MCF 10A (cell line): ENCODE measurements around the gene RABAC1. TPM values are rescaled to one million over a fixed set of nuclear protein-coding genes. Genes with fewer than 3 reads are reported as not detected.

Experiments
- Bru-seq: library from RNA; stranded (reverse); fragments of 400-500 nt; gene quantifications from one replicate; lab custom pipeline; 2021; lab: Mats Ljungman, UMichigan
- BruChase-seq, 2 experiments: library from RNA; stranded (reverse); fragments of 400-500 nt; gene quantifications; one replicate each; lab custom pipeline; 2021; lab: Mats Ljungman, UMichigan
- BruUV-seq: library from RNA; stranded (reverse); fragments of 400-500 nt; replicated peaks from 2 replicates; lab custom pipeline; 2021; lab: Mats Ljungman, UMichigan
- CTCF ChIA-PET: fragments of 300-600 bp; sonication (Branson Sonifier 250); formaldehyde crosslinking; extraction: SDS; loops from one replicate; lab custom pipeline; 2021; ENCODE audit warnings: antibody characterized with exemption, inconsistent platforms; lab: Yijun Ruan, JAX
- POLR2A ChIA-PET: fragments of 300-600, 350-650 bp; sonication (Branson Sonifier 250); formaldehyde crosslinking; extraction: SDS; loops from one replicate; lab custom pipeline; 2020; ENCODE audit warnings: antibody characterized with exemption, inconsistent platforms; lab: Yijun Ruan, JAX
- DNase-seq: peaks from one replicate; pipeline ENCODE4 v3.0.0-alpha.2; 2018; ENCODE audit not compliant: unreplicated experiment
- H3K27ac Mint-ChIP-seq: one replicate; pipeline ENCODE4 v1.8.0; 2022; ENCODE audit warnings: mild to moderate bottlenecking, low read depth, mixed read lengths; ENCODE audit not compliant: unreplicated experiment
- H3K27me3 Mint-ChIP-seq: one replicate; pipeline ENCODE4 v1.8.0; 2022; ENCODE audit warnings: mixed read lengths; ENCODE audit not compliant: insufficient read depth, unreplicated experiment
- H3K36me3 Mint-ChIP-seq: one replicate; pipeline ENCODE4 v1.8.0; 2022; ENCODE audit warnings: mild to moderate bottlenecking, moderate library complexity, mixed read lengths; ENCODE audit not compliant: insufficient read depth, unreplicated experiment
- H3K4me1 Mint-ChIP-seq: one replicate; pipeline ENCODE4 v1.8.0; 2022; ENCODE audit warnings: mixed read lengths; ENCODE audit not compliant: insufficient read depth, unreplicated experiment
- H3K4me3 Mint-ChIP-seq: one replicate; pipeline ENCODE4 v1.8.0; 2022; ENCODE audit warnings: mild to moderate bottlenecking, moderate library complexity, mixed read lengths; ENCODE audit not compliant: unreplicated experiment
- H3K9me3 Mint-ChIP-seq: one replicate; pipeline ENCODE4 v1.8.0; 2022; ENCODE audit warnings: mixed read lengths; ENCODE audit not compliant: unreplicated experiment
- intact Hi-C: fragments of 100-400 bp; cut with micrococcal nuclease; formaldehyde crosslinking; loops from 2 replicates; pipeline ENCODE4 v1.14.1; 2022
- long read RNA-seq: library from polyadenylated mRNA; stranded (forward); transcript quantifications from one replicate; pipeline ENCODE4 v2.0.0, GENCODE V29; 2022
- total RNA-seq: library from RNA; stranded (reverse); gene quantifications from 2 replicates; pipeline ENCODE4 v1.2.3, GENCODE V29; 2022
- TF ChIP-seq, protein P1 (sequence below): fragments of 200-600 bp; IDR thresholded peaks from one replicate; pipeline ENCODE4 v1.8.0; 2022; ENCODE audit warnings: antibody characterized with exemption, mild to moderate bottlenecking; ENCODE audit not compliant: unreplicated experiment

Gene RABAC1, protein sequence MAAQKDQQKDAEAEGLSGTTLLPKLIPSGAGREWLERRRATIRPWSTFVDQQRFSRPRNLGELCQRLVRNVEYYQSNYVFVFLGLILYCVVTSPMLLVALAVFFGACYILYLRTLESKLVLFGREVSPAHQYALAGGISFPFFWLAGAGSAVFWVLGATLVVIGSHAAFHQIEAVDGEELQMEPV
- total RNA-seq = 75.4 and 104 TPM in 2 replicates
- Bru-seq, nascent RNA = percentile 80 among the genes with signal in this experiment
- BruChase-seq, experiment 1, labeled RNA remaining after a 6-hour chase = percentile 91 among the genes with signal in this experiment
- BruChase-seq, experiment 2, labeled RNA remaining after a 2-hour chase = percentile 79 among the genes with signal in this experiment
- long read RNA-seq, transcript RABAC1-201 (5 exons, 821 nt) = major isoform, 90 of 109 reads
- long read RNA-seq, partial matches to known transcripts = 4 of 109 reads
- long read RNA-seq, other reads (novel, unspliced or antisense) = 13 of 109 reads

DNA sequence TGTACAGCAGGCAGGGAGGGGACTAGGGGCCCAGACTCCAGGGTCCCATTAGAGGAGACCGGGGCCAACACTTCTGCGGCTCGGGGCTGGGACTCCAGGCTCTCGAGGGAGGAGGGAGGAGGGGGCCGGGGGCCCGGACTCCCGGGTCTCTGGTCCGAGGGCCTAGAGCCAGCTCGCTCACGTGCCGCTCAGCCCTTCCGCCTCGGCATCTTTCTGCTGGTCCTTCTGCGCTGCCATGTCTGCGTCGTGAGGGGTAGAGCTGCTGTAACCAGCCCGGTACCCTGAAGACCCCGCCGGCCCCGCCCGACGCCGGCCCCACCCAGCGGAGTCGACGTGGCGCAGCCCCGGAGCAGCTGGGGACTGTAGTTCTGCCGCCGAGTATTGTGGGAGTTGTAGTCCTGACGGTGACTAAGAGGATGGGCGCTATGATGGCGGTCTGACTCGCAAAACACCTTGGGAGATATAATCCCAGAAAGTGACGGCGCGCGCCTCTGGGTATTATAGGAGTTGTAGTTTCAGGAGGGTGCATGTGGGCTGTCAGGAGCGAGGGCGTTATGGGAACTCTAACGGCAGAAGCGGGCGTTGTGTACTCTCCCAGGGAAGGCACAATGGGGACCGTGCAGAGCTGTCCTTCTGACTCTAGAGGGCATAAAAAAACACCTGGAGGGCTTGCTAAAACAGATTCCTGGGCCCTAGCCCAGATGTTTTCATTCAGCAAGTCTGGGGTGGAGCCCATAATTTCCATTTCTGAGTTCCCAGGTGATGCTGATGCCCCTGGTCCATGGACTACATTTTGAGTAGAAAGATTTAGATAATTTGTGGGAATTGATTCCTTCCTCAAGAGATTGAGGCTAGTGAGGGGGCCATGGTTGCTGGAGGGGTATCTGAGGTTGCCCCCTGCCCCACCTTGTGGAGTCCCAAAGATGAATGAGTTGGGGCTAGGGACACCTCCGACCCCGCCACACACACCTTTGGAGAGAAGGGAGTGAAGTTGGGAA lies at the start of gene RABAC1:
RABAC1 (minus strand) TSS at position 266 of the 998 bp plus-strand sequence; CDS start at position 237, 29 bp downstream.
- ChIA-PET CTCF (interaction anchor here (0.6 to 1.9 kb wide), 9 partner anchors 9 to 258 kb away, joined by 3 to 5 read pairs (median 4); no protein-coding TSS in a partner anchor), POLR2A (interaction anchor here (0.7 to 2.9 kb wide), 11 partner anchors 72 to 284 kb away, joined by 3 to 41 read pairs (median 3); partner anchors contain the start of genes RPS19 and ZNF574)
- BruUV-seq = no TSS peak
- Mint-ChIP-seq H3K4me1 (peaks cover 19% of the 10 kb centered on the region), H3K4me3 (peak within 1 kb of the TSS; percentile 74), H3K36me3 (peaks cover 14% of the 10 kb centered on the region), H3K27me3 (no peaks in the 10 kb centered on the region), H3K27ac (peak within 1 kb of the TSS; percentile 78), H3K9me3 (no peaks in the 10 kb centered on the region)
- DNase-seq = peak; percentile 89
- intact Hi-C loops = loop anchor here (2.0 kb wide), 2 partner anchors 73 to 75 kb away; no protein-coding TSS in a partner anchor
- TF ChIP-seq, protein P1, sequence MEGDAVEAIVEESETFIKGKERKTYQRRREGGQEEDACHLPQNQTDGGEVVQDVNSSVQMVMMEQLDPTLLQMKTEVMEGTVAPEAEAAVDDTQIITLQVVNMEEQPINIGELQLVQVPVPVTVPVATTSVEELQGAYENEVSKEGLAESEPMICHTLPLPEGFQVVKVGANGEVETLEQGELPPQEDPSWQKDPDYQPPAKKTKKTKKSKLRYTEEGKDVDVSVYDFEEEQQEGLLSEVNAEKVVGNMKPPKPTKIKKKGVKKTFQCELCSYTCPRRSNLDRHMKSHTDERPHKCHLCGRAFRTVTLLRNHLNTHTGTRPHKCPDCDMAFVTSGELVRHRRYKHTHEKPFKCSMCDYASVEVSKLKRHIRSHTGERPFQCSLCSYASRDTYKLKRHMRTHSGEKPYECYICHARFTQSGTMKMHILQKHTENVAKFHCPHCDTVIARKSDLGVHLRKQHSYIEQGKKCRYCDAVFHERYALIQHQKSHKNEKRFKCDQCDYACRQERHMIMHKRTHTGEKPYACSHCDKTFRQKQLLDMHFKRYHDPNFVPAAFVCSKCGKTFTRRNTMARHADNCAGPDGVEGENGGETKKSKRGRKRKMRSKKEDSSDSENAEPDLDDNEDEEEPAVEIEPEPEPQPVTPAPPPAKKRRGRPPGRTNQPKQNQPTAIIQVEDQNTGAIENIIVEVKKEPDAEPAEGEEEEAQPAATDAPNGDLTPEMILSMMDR = peak; percentile 19

DNA sequence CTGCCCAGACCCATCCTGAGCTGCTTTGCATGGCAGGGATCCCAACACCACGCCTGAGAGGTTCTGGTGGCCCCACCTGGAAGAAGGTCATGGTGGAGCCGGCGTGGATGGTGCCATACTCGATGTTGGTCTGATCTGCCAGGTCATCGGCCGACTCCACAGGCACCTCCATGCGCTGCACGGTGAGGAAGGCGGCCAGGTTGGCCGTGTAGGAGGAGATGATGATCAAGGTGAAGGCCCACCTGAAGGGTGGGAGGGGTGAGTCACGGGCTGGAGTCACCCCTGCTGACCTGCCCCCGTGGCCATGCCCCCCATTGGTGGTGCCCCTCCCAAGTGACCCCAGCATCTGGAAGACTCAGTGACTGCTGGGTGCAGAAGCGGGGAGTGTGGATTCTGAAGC lies 47.4 kb upstream of the RABAC1 start:
- Mint-ChIP-seq H3K27me3 (peaks cover 32% of the 10 kb centered on the region), H3K27ac (no peak overlapping the region), H3K36me3 (peaks cover 4% of the 10 kb centered on the region), H3K4me3 (no peak overlapping the region), H3K4me1 (peaks cover 15% of the 10 kb centered on the region), H3K9me3 (no peaks in the 10 kb centered on the region)
- TF ChIP-seq, protein P1 = no peak
- no TSS peak for BruUV-seq
- CTCF ChIA-PET = interaction anchor here (1.4 kb wide), 1 partner anchor 24 kb away, joined by 3 read pairs; no protein-coding TSS in a partner anchor
- POLR2A ChIA-PET = no interaction called here
- DNase-seq = no peak
- intact Hi-C loops = no loop called here

DNA sequence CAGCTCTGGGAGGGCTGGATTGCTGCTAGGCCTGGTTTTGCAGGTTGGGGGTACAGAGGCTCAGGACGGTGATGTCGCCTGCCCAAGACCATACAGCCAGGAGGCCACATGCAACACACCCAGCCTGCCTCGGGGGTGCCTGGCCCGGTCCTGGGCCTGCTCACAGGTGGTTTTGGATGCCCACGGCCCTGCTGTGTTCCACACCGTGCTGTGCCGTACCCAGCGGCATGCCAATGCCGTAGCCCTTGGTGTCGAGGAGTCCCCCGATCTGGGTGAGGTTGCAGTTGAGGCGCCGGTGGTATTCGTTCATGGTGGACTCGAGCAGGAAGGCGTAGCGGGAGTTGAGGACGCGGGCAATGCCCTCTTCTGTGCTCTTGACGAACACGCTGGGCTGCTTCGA lies 46.4 kb upstream of the RABAC1 start:
- peaks cover 43% of the 10 kb centered on the region for H3K27me3 Mint-ChIP-seq
- CTCF ChIA-PET = no interaction called here

More for the DNA sequence above, 46.4 kb upstream of the RABAC1 start:
- Mint-ChIP-seq H3K4me1 (peaks cover 8% of the 10 kb centered on the region), H3K36me3 (peaks cover 3% of the 10 kb centered on the region), H3K4me3 (no peak overlapping the region), H3K27ac (no peak overlapping the region), H3K9me3 (no peaks in the 10 kb centered on the region)
- POLR2A ChIA-PET = no interaction called here
- TF ChIP-seq, protein P1 = no peak
- intact Hi-C loops = no loop called here
- DNase-seq = no peak
- no TSS peak for BruUV-seq
